ENCODE measurements around the gene WWC1.

DNA sequence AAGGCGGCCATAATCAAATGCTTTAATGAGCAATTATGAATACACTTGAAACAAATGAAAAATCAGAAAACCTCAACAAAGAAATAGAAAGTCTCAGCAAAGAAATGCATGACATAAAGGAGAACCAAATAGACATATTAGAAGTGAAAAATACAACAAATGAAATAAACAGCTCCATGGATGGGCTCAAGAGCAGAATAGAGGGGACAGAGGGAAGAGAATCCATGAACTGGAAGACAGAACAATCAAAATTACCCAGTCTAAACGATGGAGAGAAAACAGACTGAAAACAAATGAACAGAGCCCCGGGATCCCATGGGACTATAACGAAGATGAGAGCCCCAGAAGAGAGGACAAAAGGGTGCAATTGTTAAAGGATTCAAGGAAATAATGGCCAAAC, 6.6 kb upstream of the WWC1 start:
- TF ChIP-seq, protein P1, sequence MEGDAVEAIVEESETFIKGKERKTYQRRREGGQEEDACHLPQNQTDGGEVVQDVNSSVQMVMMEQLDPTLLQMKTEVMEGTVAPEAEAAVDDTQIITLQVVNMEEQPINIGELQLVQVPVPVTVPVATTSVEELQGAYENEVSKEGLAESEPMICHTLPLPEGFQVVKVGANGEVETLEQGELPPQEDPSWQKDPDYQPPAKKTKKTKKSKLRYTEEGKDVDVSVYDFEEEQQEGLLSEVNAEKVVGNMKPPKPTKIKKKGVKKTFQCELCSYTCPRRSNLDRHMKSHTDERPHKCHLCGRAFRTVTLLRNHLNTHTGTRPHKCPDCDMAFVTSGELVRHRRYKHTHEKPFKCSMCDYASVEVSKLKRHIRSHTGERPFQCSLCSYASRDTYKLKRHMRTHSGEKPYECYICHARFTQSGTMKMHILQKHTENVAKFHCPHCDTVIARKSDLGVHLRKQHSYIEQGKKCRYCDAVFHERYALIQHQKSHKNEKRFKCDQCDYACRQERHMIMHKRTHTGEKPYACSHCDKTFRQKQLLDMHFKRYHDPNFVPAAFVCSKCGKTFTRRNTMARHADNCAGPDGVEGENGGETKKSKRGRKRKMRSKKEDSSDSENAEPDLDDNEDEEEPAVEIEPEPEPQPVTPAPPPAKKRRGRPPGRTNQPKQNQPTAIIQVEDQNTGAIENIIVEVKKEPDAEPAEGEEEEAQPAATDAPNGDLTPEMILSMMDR (IDR thresholded peaks at IDR 0.05 in 4 of 5, conservative IDR thresholded peaks at IDR 0.05 in 1 of 5) = no peak
- TF ChIP-seq POLR2A (IDR thresholded peaks at IDR 0.05) = no peak
